Calu3 (cell line): ENCODE measurements around the gene COPS9. TPM values are rescaled to one million over a fixed set of nuclear protein-coding genes. Genes with fewer than 3 reads are reported as not detected.

Source experiments
- BruUV-seq: library from RNA; stranded (reverse); fragments of 400-500 nt; replicated peaks from 2 replicates; lab custom pipeline; 2021; lab: Mats Ljungman, UMichigan
- CTCF ChIA-PET: fragments of 300-600 bp; sonication (Branson Sonifier 250); formaldehyde crosslinking; loops from one replicate; lab custom pipeline; 2022; ENCODE audit warnings: antibody characterized with exemption; lab: Charles Lee
- DNase-seq: peaks from one replicate; pipeline ENCODE4 v3.0.0; 2022
- H3K27ac Mint-ChIP-seq: one replicate; pipeline ENCODE4 v1.8.0; 2022; ENCODE audit warnings: mixed read lengths; ENCODE audit not compliant: unreplicated experiment
- H3K27me3 Mint-ChIP-seq: one replicate; pipeline ENCODE4 v1.8.0; 2022; ENCODE audit warnings: mixed read lengths; ENCODE audit not compliant: unreplicated experiment
- H3K36me3 Mint-ChIP-seq: one replicate; pipeline ENCODE4 v1.8.0; 2022; ENCODE audit warnings: mild to moderate bottlenecking, moderate library complexity, mixed read lengths; ENCODE audit not compliant: insufficient read depth, unreplicated experiment
- H3K4me1 Mint-ChIP-seq: one replicate; pipeline ENCODE4 v1.8.0; 2022; ENCODE audit warnings: mild to moderate bottlenecking, low read depth, mixed read lengths; ENCODE audit not compliant: unreplicated experiment
- H3K4me3 Mint-ChIP-seq: one replicate; pipeline ENCODE4 v1.8.0; 2022; ENCODE audit warnings: mild to moderate bottlenecking, low read depth, moderate library complexity, mixed read lengths; ENCODE audit not compliant: unreplicated experiment
- H3K9me3 Mint-ChIP-seq: one replicate; pipeline ENCODE4 v1.8.0; 2022; ENCODE audit warnings: low read depth, mixed read lengths; ENCODE audit not compliant: unreplicated experiment
- CTCF ChIP-seq: fragments of 200-600 bp; IDR thresholded peaks from one replicate; pipeline ENCODE4 v1.8.0; 2022; ENCODE audit warnings: antibody characterized with exemption; ENCODE audit not compliant: unreplicated experiment
- intact Hi-C: fragments of 100-400 bp; cut with micrococcal nuclease; formaldehyde crosslinking; loops from one replicate; pipeline ENCODE4 v1.10.0; 2022; ENCODE audit not compliant: unreplicated experiment
- total RNA-seq: library from RNA; stranded (reverse); gene quantifications from 2 replicates; pipeline ENCODE4 v1.2.3, GENCODE V29; 2022

The COPS9 gene
- total RNA-seq, 1 experiment from 2014 or later, result 106 TPM

- CTCF ChIA-PET, result no interaction called here
- peak; percentile 64 for DNase-seq
- Mint-ChIP-seq H3K9me3 (peaks cover 7% of the 10 kb centered on the region), H3K4me3 (no peak overlapping the region), H3K27me3 (peaks cover 98% of the 10 kb centered on the region), H3K27ac (no peak overlapping the region), H3K36me3 (no peaks in the 10 kb centered on the region), H3K4me1 (no peaks in the 10 kb centered on the region)
- BruUV-seq, result no TSS peak
- intact Hi-C loops, result loop anchor here (1.0 kb wide), 1 partner anchor 288 kb away; no protein-coding TSS in a partner anchor
- peak; percentile 92 for TF ChIP-seq CTCF
These were observed 14.1 kb upstream of the COPS9 start for GRCh38 chr2:240149943-240150784.

- BruUV-seq, result no TSS peak
- Mint-ChIP-seq H3K27me3 (peaks cover 95% of the 10 kb centered on the region), H3K4me1 (no peaks in the 10 kb centered on the region), H3K9me3 (peaks cover 4% of the 10 kb centered on the region), H3K4me3 (no peak overlapping the region), H3K27ac (no peak overlapping the region), H3K36me3 (no peaks in the 10 kb centered on the region)
- no peak for TF ChIP-seq CTCF
- no peak for DNase-seq
- intact Hi-C loops, result no loop called here
- CTCF ChIA-PET, result no interaction called here
These were observed 11.9 kb upstream of the COPS9 start for GRCh38 chr2:240147911-240148587.

- TF ChIP-seq CTCF, result no peak
- CTCF ChIA-PET, result no interaction called here
- no peaks in the 10 kb centered on the region for H3K36me3 Mint-ChIP-seq
- H3K27me3 Mint-ChIP-seq, result peaks cover 95% of the 10 kb centered on the region
- no peak overlapping the region for H3K4me3 Mint-ChIP-seq
- peaks cover 2% of the 10 kb centered on the region for H3K9me3 Mint-ChIP-seq
- H3K27ac Mint-ChIP-seq, result no peak overlapping the region
- no TSS peak for BruUV-seq
- no peak for DNase-seq
- H3K4me1 Mint-ChIP-seq, result no peaks in the 10 kb centered on the region
- intact Hi-C loops, result no loop called here
These were observed 11.3 kb upstream of the COPS9 start for GRCh38 chr2:240147382-240147781.

GRCh38 chr2:240146627-240147278, 10.6 kb upstream of the COPS9 start:
- H3K9me3 Mint-ChIP-seq, result peaks cover 2% of the 10 kb centered on the region
- intact Hi-C loops, result no loop called here

More at GRCh38 chr2:240146627-240147278, 10.6 kb upstream of the COPS9 start:
- no peaks in the 10 kb centered on the region for H3K4me1 Mint-ChIP-seq
- TF ChIP-seq CTCF, result no peak
- H3K27me3 Mint-ChIP-seq, result peaks cover 95% of the 10 kb centered on the region
- no peak overlapping the region for H3K4me3 Mint-ChIP-seq
- no TSS peak for BruUV-seq
- DNase-seq, result no peak
- no peaks in the 10 kb centered on the region for H3K36me3 Mint-ChIP-seq
- H3K27ac Mint-ChIP-seq, result no peak overlapping the region
- CTCF ChIA-PET, result no interaction called here
